ENCODE results near the gene WNK4.
A peak's percentile ranks its signal among the peaks of the same experiment; 100 is the strongest.
"Not testable (repeated sequence)": the region's sequence is repeated elsewhere in the genome, so short reads cannot be mapped to it uniquely, and the experiment has no call there.

WNK4 gene

DNA sequence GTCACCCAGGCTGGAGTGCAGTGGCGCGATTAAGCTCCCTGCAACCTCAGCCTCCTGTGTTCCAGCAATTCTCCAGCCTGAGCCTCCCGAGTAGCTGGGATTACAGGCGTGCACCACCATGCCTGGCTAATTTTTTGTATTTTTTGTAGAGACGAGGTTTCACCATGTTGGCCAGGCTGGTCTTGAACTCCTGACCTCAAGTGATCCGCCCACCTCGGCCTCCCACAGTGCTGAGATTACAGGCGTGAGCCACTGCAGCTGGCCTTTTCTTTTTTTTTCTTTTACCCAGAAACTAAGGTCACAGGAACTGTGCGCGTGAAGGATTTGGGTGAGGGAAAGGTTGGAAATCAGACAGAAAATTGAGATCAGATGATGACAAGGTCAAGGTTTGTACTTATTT is 10.4 kb upstream of the WNK4 start:
- DNase-seq = not testable (repeated sequence)

GRCh38 chr17:42772945-42773289 is 7.5 kb upstream of the WNK4 start:
- no peak for DNase-seq

DNA sequence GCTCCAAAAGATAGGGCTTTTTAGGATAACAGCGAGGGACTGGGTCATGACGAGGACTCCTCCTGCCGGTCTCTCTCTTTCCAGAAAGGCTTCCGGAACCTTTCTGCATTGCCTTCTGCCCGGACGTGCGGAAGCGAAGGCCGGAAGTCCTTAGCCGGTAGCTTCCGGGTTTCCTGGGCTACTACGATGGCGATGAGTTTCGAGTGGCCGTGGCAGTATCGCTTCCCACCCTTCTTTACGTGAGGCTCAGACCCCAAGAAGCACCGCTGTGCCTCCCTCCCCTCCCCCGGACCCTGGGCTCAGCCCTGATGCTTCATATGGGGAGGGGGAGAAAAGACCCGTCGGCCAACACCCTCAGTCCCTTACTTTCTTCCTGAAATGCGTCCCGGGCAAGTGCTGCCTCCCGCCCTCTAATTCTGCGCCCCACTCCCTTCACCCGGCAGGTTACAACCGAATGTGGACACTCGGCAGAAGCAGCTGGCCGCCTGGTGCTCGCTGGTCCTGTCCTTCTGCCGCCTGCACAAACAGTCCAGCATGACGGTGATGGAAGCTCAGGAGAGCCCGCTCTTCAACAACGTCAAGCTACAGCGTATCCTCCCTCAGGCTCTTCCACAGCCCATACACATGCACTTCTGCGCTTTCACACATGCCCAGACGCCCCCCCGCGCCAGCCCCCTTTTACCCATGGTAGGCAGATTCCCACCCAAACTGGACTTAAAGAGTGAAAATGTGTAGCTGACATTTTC is 6.9 kb upstream of the WNK4 start, which contains the start of gene VPS25:
TSS of gene VPS25 (plus strand) at position 160 of the 746 bp plus-strand sequence. CDS start at position 187, 27 bp downstream.
- DNase-seq = peak in 50 of 51 donors; percentile 30 to 87 (median 68)

DNA sequence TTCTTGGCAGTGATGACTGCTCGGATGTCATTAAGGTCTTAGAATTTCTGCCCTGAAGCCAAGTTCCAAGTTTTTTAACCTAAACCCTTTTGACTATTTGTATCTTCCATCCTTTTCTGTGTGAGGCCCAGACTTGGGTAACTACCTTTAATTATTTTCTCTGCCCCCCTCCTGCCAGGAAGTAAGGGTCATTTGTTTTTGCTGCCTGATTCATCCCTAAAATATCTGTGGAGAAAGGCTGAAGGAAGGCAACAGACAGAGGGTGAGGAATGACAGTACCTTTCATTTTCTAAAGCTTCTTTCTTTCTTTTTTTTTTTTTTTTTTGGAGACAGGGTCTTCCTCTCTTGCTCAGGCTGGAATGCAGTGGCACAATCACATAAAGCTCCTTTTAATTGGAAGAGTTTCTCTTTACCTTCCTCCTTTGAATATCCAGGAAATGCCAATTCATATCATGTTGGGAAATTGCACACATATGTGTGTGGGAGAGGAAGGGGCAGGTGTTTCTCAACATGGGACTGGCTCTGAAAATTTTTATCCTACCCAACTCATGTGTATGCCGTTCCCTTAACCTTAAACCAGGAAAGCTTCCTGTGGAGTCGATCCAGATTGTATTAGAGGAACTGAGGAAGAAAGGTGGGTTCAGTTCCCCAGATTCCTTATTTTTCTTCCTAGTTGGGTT is 6.2 kb upstream of the WNK4 start:
- DNase-seq = no peak

- DNase-seq = no peak
These were observed 4.8 kb upstream of the WNK4 start for GRCh38 chr17:42775534-42776098.

DNA sequence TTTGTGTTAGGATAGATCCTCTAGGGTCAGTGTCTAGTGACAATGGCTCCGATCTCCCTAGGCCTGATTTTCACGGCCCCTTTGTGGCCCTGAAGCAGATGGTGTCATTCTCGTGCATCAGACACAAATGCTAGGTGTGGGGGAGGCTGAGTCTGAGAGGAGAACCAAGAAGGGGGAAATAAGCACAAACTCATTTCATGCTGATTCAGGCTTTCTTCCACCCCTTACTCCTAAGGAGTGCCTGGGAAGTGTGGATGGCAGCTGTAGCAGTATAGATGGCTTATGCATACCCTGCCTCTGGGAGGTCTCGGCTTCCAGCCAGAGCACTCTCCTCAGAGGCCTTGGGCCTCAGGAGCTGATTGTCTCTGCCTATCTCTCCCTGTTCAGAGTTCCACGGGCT is 1.8 kb upstream of the WNK4 start:
- no peak for DNase-seq

GRCh38 chr17:42779304-42779935 is 990 bp upstream of the WNK4 start:
- no peak for DNase-seq

- DNase-seq = no peak
These were observed 635 bp downstream of the WNK4 start for GRCh38 chr17:42780851-42781638.

- no peak for DNase-seq
These were observed 1.3 kb downstream of the WNK4 start for GRCh38 chr17:42781639-42782165.

GRCh38 chr17:42782166-42783061 is 2.0 kb downstream of the WNK4 start:
- DNase-seq = no peak

DNA sequence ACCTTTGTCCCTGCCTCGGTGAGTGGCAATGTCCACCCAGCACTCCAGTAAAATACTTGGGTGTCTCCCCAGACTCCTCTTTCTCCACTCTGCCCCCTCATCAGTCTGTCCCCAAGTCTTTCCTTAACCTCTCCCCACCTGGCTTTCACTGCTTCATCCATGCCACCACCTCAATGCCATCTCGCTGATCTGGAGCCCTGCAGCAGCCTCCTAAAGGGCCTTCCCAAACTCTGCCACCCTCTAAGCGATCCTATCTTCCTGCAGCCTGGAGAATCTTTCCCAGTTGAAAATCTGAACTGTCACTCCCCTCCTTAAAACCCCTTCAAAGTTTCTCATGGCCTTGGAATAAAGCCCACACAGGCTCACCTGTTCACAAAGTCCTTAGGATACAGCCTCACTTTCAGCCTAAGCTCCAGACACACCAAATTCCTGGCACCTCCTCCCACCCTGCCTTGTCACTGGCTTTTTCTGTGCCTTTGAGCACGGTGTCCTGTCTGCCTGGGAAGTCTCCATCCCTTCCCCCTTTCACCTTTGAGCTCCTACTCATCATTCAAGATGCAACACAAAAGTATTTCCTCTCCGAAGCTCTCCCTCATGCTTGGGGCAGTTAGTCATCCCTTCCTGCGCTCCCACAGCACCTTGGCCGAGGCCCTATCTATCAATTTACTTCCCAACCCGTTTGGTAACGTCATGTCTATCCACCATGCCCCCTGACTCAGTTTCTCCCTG is 2.8 kb downstream of the WNK4 start:
- no peak for DNase-seq

DNA sequence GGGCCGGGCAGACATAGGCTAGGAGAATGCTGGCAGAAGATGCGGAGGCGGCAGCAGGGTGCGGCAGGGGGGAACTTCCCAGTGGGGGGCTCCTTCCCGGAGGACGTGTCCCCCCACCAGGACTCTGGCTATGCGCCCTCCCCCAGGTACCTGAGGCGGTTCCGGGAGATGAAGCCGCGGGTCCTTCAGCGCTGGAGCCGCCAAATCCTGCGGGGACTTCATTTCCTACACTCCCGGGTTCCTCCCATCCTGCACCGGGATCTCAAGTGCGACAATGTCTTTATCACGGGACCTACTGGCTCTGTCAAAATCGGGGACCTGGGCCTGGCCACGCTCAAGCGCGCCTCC is 3.4 kb downstream of the WNK4 start:
- DNase-seq = no peak

DNA sequence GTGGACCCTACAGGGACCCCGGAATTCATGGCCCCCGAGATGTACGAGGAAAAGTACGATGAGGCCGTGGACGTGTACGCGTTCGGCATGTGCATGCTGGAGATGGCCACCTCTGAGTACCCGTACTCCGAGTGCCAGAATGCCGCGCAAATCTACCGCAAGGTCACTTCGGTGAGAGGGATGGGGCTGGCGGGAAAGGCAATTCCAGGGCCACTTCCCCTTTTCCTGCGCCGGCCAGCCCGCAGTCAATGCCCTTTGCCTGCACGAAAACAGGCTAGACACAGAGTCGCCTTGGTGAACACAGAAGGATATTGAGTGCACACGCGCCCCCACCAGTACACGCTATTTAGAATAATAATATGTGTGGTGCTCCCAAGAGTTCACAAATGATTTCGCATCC is 4.0 kb downstream of the WNK4 start:
- peak in 1 of 51 donors; percentile 5 for DNase-seq

GRCh38 chr17:42784811-42785592 is 4.6 kb downstream of the WNK4 start:
- no peak for DNase-seq

DNA sequence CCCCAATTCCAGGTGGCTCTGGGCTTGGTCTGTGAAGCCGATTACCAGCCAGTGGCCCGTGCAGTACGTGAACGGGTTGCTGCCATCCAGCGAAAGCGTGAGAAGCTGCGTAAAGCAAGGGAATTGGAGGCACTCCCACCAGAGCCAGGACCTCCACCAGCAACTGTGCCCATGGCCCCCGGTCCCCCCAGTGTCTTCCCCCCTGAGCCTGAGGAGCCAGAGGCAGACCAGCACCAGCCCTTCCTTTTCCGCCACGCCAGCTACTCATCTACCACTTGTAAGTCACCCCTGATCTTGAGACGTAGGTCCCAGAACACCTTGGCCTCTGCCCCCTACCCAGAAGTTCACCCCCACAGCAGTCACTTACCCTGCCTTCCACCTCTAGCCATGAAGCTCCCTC is 6.9 kb downstream of the WNK4 start:
- no peak for DNase-seq

- DNase-seq = no peak
These were observed 11.5 kb downstream of the WNK4 start for GRCh38 chr17:42791948-42792347.

DNA sequence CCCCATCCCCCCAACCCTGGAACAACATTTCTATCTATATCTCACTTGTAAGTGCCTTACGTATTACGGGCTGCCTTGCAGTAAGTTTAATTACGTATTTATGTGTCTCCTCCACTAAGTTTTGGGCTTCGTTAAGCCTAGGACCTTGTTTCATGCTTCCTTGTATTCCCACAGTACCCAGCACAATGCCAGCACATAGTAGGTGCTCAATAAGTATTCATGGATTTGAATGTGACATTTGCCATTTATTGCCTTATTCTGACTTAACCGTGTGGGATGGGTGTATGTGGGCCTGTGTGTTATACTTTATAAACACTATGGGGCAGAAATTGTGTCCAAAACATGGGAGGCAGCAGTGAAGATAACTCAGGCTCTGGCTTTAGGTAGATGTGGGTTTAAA is 12.1 kb downstream of the WNK4 start:
- DNase-seq = no peak

- DNase-seq = no peak
These were observed 14.7 kb downstream of the WNK4 start for GRCh38 chr17:42795061-42795460.

DNA sequence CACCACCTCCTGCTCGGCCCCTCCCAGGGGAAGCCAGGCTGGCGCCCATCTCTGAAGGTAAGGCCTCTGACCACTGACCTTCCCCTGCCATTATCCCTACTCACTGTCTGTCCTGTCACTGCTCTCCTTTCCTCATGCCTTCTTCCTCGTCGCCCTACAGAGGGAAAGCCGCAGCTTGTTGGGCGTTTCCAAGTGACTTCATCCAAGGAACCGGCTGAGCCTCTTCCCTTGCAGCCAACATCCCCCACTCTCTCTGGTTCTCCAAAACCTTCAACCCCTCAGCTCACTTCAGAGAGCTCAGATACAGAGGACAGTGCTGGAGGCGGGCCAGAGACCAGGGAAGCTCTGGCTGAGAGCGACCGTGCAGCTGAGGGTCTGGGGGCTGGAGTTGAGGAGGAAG is 15.1 kb downstream of the WNK4 start:
- no peak for DNase-seq
